Spleen (tissue), 11 donors: ENCODE results near the gene ETNK2. TPM values are rescaled to one million over a fixed set of nuclear protein-coding genes. Genes with fewer than 3 reads are reported as not detected.

Experiments
- DNase-seq: peaks from one replicate; pipeline ENCODE4 v3.0.0-alpha.2; 2020
- H3K27ac ChIP-seq, 8 donors: fragments of 200-600 bp; sonication (generic) in 7 of 8; 1 replicate in 4 of 8; 2 replicates in 4 of 8; pipeline versions ENCODE4 v1.5.0 to v1.8.0; 2016 to 2021; ENCODE audit warnings: inconsistent platforms in 4 of 8, mild to moderate bottlenecking in 4 of 8, moderate library complexity in 1 of 8
- H3K27me3 ChIP-seq, 7 donors: fragments of 200-600 bp; sonication (generic) in 6 of 7; replicated peaks in 1 of 7; 1 replicate in 4 of 7; 2 replicates in 3 of 7; pipeline versions ENCODE4 v1.5.0 to v1.8.0; 2016 to 2021; ENCODE audit warnings: inconsistent platforms in 3 of 7, mild to moderate bottlenecking in 1 of 7
- H3K36me3 ChIP-seq, 6 donors: fragments of 200-600 bp; sonication (generic) in 5 of 6; 1 replicate in 4 of 6; 2 replicates in 2 of 6; pipeline versions ENCODE4 v1.5.0 to v1.8.0; 2016 to 2021; ENCODE audit warnings: inconsistent platforms in 2 of 6
- H3K4me1 ChIP-seq, 6 donors: fragments of 200-600 bp; sonication (generic) in 5 of 6; 1 replicate in 3 of 6; 2 replicates in 3 of 6; pipeline versions ENCODE4 v1.5.0 to v1.8.0; 2016 to 2021; ENCODE audit warnings: inconsistent platforms in 3 of 6
- H3K4me3 ChIP-seq, 8 donors: fragments of 200-600 bp; sonication (generic) in 7 of 8; 1 replicate in 4 of 8; 2 replicates in 4 of 8; pipeline versions ENCODE4 v1.5.0 to v1.8.0; 2016 to 2021; ENCODE audit warnings: inconsistent platforms in 4 of 8, mild to moderate bottlenecking in 4 of 8, moderate library complexity in 2 of 8
- H3K9me3 ChIP-seq, 8 donors: fragments of 200-600 bp; sonication (generic) in 7 of 8; 1 replicate in 4 of 8; 2 replicates in 4 of 8; pipeline versions ENCODE4 v1.5.0 to v1.8.0; 2016 to 2021; ENCODE audit warnings: inconsistent platforms in 4 of 8
- POLR2A ChIP-seq, 3 donors: fragments of 450-650 bp; IDR thresholded peaks; one replicate each; pipeline ENCODE4 v1.5.1; 2017; ENCODE audit warnings: antibody characterized with exemption in 3 of 3, mild to moderate bottlenecking in 1 of 3
- POLR2AphosphoS5 ChIP-seq, 3 donors: sonication (generic); formaldehyde crosslinking; IDR thresholded peaks; one replicate each; pipeline ENCODE4 v1.5.1; 2017; ENCODE audit warnings: antibody characterized with exemption in 3 of 3
- WGBS, 5 donors: extraction: QIAGEN DNeasy Blood & Tissue Kit in 3 of 5; methylation state at CpG; one replicate each; pipeline versions ENCODE4 v1.1.5 to v1.1.7; 2013 to 2018; 5-methylcytosine and 5-hydroxymethylcytosine counted together
- intact Hi-C: fragments of 100-400 bp; cut with DNase I; formaldehyde crosslinking; loops from one replicate; pipeline ENCODE4 v1.15.0; 2023; ENCODE audit warnings: low total_unique reads
- polyA plus RNA-seq, 3 donors: library from polyadenylated mRNA; stranded (reverse); fragments of 200-250 nt; gene quantifications; one replicate each; pipeline ENCODE4 v1.2.1, GENCODE V29; 2013
- total RNA-seq, 7 donors: library from RNA; depleted of rRNA in 3 of 7; stranded (reverse); fragments of >200 nt in 3 of 7; fragmentation: NEBNext Ultra II Directional in 4 of 7; extraction: Animal tissue kit (Norgen Biotek cat#: 25700) in 4 of 7; gene quantifications; one replicate each; pipeline versions ENCODE4 v1.1.0 to v1.2.1, GENCODE V29; 2016 to 2021
- TF ChIP-seq, protein P1 (sequence below), 11 experiments: fragments of 200-600 bp in 7 of 11; fragments of 450-650 bp in 4 of 11; sonication (generic) in 4 of 11; IDR thresholded peaks in 8 of 11; conservative IDR thresholded peaks in 3 of 11; 1 replicate in 7 of 11; 2 replicates in 4 of 11; pipeline versions ENCODE4 v1.4.0 to v1.8.0; 2016 to 2021; ENCODE audit warnings: antibody characterized with exemption in 11 of 11, inconsistent platforms in 4 of 11, mild to moderate bottlenecking in 1 of 11
- donor health status: healthy with polysubstance abuse.
- donor health status: DM: no; HTN: no; CAD: no; lungs with moderate emphysema.
- donor health status: DM: no; HTN: no; CAD: no.
- donor health status: Bipolar disorder and iron deficiency.
- donor health status: healthy.
- donor health status: DM: no; HTN: no; CAD: no.
- donor health status: DM: yes; HTN: yes; CAD: no.

ETNK2 gene
- total and polyA plus RNA-seq, 10 donors, result 1.9 to 20.8 (median 5.6) TPM

GRCh38 chr1:204089044-204089751, 62.6 kb downstream of the ETNK2 start:
- 68 to 84% (median 77%) methylated on average over 13 to 15 of the region's 15 CpGs for WGBS, 5 donors
- H3K27ac ChIP-seq, result peak overlapping the region in 6 of 8 donors; percentile 32 to 85 (median 80)
- intact Hi-C loops, result no loop called here
- no peaks in the 10 kb centered on the region for H3K27me3 ChIP-seq
- H3K9me3 ChIP-seq, result no peaks in the 10 kb centered on the region
- DNase-seq, result no peak
- peak; percentile 26 to 58 (median 38) for TF ChIP-seq POLR2AphosphoS5 (IDR thresholded peaks at IDR 0.05)
- TF ChIP-seq, protein P1, sequence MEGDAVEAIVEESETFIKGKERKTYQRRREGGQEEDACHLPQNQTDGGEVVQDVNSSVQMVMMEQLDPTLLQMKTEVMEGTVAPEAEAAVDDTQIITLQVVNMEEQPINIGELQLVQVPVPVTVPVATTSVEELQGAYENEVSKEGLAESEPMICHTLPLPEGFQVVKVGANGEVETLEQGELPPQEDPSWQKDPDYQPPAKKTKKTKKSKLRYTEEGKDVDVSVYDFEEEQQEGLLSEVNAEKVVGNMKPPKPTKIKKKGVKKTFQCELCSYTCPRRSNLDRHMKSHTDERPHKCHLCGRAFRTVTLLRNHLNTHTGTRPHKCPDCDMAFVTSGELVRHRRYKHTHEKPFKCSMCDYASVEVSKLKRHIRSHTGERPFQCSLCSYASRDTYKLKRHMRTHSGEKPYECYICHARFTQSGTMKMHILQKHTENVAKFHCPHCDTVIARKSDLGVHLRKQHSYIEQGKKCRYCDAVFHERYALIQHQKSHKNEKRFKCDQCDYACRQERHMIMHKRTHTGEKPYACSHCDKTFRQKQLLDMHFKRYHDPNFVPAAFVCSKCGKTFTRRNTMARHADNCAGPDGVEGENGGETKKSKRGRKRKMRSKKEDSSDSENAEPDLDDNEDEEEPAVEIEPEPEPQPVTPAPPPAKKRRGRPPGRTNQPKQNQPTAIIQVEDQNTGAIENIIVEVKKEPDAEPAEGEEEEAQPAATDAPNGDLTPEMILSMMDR (IDR thresholded peaks at IDR 0.05 in 8 of 11, conservative IDR thresholded peaks at IDR 0.05 in 3 of 11), result no peak
- TF ChIP-seq POLR2A (IDR thresholded peaks at IDR 0.05), result no peak
- no peak overlapping the region for H3K4me3 ChIP-seq
- no peaks in the 10 kb centered on the region for H3K36me3 ChIP-seq
- H3K4me1 ChIP-seq, result peaks cover 5 to 83% (median 22%) of the 10 kb centered on the region in 6 donors

- Histone ChIP-seq H3K4me3 (no peak overlapping the region), H3K27me3 (no peaks in the 10 kb centered on the region), H3K36me3 (no peaks in the 10 kb centered on the region), H3K4me1 (peaks cover 0 to 81% (median 18%) of the 10 kb centered on the region in 6 donors), H3K27ac (peak overlapping the region in 5 of 8 donors; percentile 71 to 85 (median 80)), H3K9me3 (no peaks in the 10 kb centered on the region)
- TF ChIP-seq POLR2AphosphoS5 (IDR thresholded peaks at IDR 0.05) (no peak), POLR2A (IDR thresholded peaks at IDR 0.05) (no peak)
- TF ChIP-seq, protein P1 (IDR thresholded peaks at IDR 0.05 in 8 of 11, conservative IDR thresholded peaks at IDR 0.05 in 3 of 11), result no peak
- no peak for DNase-seq
- intact Hi-C loops, result no loop called here
- WGBS, 5 donors, result 62 to 75% (median 67%) methylated on average over 5 to 8 of the region's 8 CpGs
These were observed 63.2 kb downstream of the ETNK2 start for GRCh38 chr1:204088596-204088995.

DNA sequence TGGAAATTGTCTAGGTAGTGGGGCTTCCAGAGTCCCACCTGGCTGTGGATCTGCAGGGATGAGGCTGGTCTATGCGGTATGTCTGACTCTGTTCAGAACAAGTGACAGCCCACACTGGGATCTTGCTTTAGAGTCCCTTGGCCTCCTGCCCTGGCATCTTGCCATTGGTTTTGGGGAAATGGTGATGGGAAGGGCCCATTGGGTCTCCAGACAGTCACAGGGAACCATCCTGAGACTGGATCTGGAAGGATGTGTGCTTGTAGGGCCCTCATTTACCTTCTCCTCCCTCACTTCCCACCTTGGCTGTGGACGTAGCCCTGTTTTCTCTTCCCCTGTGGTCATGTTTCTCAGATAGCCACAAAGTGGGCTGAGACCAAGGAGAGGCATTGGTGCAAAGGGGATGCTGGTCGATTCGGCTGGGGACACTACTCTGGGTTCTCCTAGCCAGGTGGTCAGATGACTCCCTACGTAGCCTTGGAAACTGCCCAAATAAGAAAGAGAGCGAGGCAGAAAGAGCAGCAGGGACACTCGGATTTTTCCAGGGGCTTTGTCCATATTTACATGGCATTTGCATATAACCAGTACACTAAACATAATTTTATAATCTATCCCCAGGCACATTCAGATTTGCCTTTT, 63.8 kb downstream of the ETNK2 start:
- no peak overlapping the region for H3K4me3 ChIP-seq
- H3K4me1 ChIP-seq, result peaks cover 0 to 75% (median 13%) of the 10 kb centered on the region in 6 donors
- H3K27ac ChIP-seq, result peak overlapping the region in 6 of 8 donors; percentile 11 to 85 (median 80)
- no peaks in the 10 kb centered on the region for H3K27me3 ChIP-seq
- no peaks in the 10 kb centered on the region for H3K36me3 ChIP-seq
- WGBS, 5 donors, result 73 to 88% (median 83%) methylated on average over 7 of the region's 7 CpGs
- TF ChIP-seq POLR2AphosphoS5 (IDR thresholded peaks at IDR 0.05) (no peak), POLR2A (IDR thresholded peaks at IDR 0.05) (no peak)
- TF ChIP-seq, protein P1 (IDR thresholded peaks at IDR 0.05 in 8 of 11, conservative IDR thresholded peaks at IDR 0.05 in 3 of 11), result no peak
- intact Hi-C loops, result no loop called here
- H3K9me3 ChIP-seq, result no peaks in the 10 kb centered on the region
- no peak for DNase-seq
